ENCODE measurements around the gene COX7C.
"Not testable (repeated sequence)": the region's sequence is repeated elsewhere in the genome, so short reads cannot be mapped to it uniquely, and the experiment has no call there.

COX7C gene, protein sequence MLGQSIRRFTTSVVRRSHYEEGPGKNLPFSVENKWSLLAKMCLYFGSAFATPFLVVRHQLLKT

DNA sequence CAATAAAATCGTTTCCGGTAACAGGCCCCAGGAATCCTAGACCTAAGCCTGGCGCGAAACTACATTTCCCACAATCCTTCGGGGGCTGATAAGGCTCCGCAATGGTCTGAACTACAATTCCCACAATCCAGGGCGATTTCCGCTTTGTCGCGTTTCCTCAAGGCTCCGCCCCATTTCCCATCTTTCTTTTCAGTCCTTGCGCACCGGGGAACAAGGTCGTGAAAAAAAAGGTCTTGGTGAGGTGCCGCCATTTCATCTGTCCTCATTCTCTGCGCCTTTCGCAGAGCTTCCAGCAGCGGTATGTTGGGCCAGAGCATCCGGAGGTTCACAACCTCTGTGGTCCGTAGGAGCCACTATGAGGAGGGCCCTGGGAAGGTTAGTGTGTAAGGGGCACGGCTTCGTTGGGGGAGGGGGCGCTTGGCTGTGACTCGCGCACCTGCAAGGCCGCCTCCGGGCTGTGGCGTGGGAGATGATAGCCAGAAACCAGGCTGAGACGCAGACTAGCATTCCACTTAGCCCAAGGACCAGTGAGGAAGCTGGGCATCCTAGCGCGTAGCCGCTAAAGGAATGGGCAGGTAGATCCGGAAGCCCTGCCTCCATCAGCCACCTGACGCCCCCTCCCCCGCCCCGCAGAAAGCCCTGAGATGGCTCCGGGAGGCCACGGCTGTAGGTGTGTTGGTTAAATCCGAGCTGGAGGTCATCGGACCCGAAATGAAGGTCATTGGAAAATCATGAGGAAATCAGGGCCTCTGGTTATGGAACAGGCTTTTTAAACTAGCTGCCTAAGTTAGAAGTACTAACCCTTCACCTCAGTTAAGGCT, at the start of gene COX7C:
Gene COX7C (plus strand): TSS at position 186 of the 821 bp plus-strand sequence. CDS start 115 bp downstream, at position 301.
- DNase-seq: peak; percentile 62

DNA sequence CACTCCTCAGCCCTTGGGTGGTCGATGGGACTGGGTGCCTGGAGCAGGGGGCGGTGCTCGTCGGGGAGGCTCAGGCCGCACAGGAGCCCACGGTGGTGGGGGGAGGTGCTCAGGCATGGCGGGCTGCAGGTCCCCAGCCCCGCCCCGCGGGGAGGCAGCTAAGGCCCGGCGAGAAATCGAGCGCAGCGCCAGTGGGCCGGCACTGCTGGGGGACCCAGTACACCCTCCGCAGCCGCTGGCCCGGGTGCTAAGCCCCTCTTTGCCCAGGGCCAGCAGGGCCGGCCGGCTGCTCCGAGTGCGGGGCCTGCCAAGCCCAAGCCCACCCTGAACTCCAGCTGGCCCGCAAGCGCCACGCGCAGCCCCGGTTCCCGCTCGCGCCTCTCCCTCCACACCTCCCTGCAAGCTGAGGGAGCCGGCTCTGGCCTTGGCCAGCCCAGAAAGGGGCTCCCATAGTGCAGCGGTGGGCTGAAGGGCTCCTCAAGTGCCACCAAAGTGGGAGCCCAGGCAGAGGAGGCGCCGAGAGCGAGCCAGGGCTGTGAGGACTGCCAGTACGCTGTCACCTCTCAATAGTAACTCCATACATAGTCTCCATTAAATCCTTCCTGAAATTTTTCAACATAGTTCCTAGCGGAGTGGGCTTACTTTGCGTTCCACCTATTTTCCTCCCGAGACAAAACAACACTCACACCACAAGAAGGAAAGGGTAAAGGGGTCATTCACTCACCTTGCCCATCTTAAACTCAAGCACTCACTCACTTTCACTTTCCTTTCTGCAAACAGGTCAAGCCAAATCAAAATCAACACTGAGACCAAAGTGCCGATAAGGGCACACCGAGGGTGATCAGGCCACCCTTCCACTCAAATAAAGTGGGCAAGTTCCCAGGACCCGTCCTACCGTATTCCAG, 48.0 kb upstream of the COX7C start:
- DNase-seq: not testable (repeated sequence)

DNA sequence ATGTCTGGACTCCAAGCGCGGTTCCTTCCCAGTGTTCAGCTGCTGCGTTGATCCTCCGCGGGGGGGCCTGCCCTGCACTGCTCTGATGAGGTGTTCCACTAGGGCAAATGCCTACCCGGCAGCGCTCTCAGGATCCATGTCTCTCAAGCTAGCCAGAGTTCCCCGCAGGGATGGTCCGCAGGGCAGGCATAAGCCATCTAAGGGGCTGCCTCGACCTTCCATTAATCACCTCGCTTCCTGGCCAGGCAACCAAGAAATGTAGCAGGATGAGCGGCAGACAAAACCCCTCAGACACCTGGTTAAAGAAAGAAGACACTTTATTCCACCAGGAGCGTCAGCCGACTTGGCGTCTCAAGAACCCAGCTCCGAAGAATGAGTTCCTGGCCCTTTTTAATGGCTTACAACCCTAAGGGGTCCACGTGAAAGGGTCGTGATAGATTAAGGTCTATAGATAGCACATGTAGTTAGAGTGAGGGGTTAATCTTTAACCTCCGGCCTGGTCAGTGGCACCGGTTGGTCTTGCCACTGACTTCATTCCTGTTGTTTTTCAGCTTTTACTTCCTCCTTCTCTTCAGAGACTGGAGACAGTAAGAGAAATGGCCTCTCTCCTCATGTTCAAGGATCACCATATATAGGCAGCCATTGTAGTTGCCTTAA, 47.2 kb upstream of the COX7C start:
- no peak for DNase-seq

DNA sequence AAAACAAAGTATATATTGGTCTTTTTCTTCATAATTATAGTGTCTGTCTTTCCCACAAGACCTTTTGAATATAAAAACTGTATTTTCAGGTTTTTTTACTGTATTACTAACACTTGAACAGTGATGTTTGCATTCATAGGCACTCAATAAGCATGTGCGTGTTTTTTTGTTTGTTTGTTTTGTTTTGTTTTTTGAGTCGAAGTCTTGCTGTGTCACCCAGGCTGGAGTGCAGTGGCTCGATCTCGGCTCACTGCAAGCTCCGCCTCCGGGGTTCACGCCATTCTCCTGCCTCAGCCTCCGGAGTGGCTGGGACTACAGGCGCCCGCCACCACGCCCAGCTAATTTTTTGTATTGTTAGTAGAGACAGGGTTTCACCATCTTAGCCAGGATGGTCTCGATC, 46.6 kb upstream of the COX7C start:
- not testable (repeated sequence) for DNase-seq

DNA sequence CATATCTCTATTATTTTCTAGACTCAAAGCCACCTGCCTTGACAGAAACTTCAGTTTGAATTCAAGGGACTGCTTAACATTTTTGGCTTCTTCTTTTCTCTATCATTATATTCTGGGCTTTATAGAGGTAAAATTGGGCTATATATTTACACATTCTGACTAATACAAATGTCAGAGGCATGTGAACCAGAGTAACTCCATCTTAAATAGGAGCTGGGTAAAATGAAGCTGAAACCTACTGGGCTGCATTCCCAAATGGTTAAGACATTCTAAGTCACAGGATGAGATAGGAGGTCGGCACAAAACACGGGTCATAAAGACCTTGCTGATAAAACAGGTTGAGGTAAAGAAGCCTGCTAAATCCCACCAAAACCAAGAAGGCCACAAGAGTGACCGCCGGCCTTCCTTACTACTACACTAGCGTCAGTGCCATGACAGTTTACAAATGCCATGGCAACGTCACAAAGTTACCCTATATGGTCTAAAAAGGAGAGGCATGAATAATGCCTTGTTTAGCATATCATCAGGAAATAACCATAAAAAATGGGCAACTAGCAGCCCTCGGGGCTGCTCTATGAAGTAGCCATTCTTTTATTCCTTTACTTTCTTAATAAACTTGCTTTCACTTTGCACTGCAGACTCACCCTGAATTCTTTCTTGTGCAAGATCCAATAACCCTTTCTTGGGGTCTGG, 44.8 kb upstream of the COX7C start:
- no peak for DNase-seq

DNA sequence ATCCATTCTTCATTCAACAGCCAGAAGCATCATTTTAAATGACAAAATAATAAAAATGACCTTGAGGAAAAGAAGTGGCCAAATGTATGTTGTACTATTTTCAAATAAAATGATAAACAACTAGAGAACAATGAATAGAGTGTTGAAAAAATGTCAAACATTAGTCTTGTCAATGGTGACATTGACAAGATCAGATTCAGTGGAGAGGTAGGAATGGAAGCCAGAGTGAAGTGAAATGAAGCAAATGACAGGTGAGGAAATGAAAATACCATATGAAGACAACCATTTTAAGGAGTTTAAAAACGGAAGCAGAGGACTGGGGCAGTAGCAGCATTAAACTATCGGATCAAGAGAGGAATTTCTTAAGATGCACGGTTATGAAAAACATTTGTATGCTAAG, 38.2 kb upstream of the COX7C start:
- no peak for DNase-seq

DNA sequence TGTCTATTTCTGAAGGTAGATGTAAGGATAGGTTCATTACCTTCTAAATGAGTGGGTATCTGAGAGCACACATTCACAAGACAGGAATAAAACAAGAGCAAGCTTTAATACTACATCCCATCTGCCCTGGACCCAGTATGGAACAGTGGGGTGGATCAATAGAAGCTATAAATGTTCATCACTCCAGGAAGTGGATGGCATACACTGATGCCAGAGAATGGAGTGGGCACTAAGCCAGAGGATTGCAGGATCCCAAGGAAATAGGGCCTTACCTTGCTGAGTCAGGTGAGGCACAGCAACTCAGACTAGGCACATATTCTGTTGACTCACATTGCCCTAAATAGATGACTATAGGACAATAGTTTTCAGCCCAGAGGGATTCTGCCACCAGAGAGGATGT, 21.3 kb upstream of the COX7C start:
- DNase-seq: no peak

DNA sequence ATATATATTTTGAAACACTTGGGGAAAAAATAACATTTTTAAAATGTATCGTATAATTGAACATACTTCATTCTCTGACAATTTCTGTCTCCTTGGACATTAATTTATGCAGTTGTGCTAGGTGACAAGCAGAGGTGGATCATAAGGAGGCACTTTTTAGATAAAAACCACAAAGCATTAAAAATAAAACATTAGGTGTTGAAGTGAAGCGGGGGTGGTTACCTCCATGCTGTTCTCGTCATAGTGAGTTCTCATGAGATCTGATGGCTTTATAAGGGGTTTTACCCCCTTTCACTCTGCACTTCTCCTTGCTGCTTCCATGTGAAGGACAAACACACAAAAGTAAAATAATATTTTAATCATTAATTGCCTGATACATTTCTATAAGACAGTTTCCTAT, 11.9 kb upstream of the COX7C start:
- no peak for DNase-seq

DNA sequence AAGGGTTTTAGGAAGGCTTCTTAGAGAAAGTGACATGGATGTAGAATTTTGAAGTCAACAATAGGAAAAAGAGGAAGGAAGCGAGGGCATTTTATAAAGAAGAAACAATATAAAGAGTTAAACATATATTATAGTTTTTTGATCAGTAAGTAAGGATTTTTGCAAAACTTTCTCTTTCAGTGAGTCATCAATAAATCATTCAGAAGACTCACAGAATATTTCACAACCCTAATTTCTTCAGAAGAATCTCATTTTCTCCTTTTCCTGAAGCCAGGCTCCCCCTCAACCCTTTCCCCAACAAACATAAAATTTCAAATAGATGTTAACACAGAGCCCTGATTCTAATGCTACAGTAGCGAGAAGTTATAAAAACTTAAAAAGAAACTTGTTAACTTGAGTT, 4.3 kb upstream of the COX7C start:
- DNase-seq: no peak

DNA sequence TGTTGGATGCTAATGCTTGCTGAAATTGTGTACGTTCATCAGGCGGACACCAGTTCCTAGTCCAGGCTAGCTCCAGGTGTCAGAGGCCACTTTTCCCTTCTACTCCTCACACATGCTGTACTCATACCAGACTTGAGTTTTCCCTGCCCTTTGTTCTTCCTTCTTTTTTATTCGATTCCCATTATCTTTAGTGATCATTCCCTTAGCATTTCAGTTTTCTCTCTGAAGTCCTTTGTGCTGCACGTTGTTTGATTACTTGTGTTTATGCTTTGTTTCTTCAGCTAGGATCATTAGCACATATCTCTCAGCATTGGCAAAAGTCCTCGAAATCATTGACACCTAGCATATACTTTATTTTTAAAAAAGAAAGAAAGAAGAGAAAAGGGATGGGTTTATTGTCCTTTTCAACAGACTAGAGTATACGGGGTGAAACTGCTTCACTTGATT, 409 bp upstream of the COX7C start:
- no peak for DNase-seq

DNA sequence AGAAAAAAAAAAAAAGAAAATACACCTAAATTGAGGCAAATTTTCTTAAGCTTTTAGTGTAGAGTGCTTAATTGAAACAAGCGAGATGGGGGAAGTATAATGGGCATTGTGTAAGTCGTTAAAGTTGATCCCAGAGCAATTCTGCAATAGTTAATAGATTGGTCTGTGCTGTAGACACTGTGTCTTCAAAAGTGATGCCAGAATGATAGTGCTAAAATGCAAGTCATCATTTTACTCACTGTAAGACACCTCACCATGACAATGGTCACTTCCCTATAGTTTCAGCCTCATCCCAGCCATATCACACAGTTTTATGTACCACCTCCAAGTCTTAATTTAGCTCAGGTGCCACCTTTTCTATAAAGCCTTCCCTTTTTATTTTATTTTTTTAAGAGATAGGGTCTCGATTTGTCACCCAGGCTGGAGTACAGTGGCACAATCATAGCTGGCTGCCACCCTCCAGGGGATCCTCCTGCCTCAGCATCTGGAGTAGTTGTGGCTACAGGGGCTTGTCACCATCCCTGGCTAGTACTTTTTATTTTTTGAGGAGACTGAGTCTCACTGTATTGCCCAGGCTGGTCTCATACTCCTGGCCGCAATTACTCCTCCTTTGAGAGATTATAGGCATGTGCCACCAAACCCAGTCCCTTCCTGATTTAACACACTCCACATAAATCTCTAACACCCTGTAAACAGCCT, 6.2 kb downstream of the COX7C start:
- DNase-seq: no peak

DNA sequence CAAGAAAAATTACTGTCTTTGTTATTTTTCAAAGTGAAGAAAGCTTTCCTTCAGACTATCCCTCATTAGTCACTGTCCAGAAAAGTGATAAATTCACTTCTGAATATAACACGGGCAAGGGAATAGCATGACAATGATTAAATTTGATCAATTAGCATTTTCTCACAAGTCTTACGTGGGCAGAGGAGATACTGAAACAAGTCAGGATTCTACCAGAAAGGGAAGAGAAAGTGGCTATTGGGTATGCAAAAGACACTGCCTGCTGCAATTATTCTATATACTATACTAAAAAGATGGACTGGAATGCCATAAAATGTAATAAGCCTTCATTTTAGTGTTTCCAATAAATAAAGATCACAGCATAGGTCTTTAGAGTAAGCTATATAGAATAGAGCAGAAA, 7.4 kb downstream of the COX7C start:
- DNase-seq: no peak

DNA sequence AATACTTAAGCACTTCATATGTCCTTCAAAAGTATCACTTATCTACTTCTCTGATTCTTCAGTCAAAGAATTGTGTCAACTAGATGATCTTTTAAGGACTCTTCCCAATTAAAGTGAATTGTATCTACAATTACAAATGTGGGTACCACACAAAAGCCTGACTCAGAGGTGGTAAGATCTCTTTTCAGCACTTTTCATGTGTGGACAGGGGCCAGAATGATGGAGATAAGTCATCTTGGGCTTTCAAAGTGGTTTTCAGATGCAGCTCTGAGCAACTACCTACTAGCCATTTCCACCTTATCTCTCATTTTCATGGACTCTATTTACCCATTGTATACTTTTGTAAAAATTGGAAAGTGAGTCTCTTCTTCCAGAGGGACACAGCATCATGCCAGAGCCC, 8.4 kb downstream of the COX7C start:
- no peak for DNase-seq

DNA sequence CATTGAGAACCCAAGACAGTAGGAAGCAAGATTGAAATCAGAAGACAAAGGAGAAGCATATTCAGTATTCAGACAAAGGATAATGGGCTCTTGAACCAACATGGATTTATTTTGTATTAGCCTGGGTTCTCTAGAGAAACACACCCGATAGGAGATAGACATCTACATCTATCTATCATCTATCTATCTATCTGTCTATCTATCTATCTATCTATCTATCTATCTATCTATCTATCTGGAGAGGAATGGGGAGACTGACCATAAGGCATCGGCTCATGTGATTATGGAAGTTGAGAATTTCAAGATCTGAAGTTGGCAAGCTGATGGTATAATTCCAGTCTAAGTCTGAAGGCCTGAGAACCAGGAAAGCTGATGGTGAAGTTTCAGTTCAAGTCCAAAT, 13.4 kb downstream of the COX7C start:
- DNase-seq: no peak

DNA sequence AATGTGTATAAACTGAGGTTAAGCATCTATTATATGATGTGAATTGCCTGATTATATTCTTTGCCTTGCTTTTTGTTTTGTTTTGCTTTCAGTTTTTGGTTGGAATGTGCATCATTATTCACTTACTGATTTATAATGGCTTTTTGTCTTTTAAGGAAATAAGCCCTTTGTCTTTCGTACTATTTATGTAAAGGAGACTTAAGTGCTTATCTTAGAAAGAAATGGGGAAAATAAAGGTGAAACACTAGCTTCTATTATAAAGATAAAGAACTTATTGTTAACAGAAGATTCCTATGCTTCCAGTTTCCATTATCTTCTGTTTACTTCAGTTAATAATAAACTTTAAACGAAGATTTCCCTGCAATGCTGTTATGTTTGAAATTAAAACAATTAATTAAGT, 23.3 kb downstream of the COX7C start:
- DNase-seq: no peak

DNA sequence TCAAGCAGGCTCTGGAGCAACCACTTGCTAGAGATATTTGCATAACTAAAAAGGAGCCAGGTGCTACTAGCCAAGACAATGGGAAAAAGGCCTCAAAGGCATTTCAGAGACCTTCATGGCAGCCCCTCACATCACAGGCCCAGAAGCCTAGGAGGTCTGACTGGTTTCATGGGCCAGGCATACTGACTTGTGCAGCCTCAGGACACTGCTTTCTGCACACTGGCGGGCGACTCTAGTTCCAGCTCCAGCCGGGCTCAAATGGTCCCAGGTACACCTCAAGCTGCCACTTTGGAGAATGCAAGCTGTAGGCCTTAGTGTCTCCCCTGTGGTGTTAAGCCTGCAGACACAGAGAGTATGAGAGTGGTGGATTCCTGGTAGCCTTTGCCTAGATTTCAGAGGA, 27.1 kb downstream of the COX7C start:
- no peak for DNase-seq

DNA sequence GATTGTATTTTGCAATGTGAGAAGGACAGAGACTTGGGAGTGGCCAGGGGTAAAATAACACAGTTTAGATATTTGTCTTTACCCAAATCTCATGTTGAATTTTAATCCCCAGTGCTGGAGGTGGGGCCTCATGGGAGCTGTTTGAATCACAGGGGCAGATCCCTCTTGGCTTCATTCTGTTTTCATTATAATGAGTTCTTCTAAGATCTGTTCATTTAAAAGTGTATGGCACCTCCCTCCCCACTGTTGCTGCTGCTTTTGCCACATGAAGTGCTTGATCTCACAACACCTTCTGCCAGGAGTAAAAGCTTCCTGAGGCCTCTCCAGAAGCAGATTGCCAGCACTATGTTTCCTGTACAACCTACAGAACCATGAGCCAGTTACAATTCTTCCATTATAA, 28.1 kb downstream of the COX7C start:
- DNase-seq: no peak

DNA sequence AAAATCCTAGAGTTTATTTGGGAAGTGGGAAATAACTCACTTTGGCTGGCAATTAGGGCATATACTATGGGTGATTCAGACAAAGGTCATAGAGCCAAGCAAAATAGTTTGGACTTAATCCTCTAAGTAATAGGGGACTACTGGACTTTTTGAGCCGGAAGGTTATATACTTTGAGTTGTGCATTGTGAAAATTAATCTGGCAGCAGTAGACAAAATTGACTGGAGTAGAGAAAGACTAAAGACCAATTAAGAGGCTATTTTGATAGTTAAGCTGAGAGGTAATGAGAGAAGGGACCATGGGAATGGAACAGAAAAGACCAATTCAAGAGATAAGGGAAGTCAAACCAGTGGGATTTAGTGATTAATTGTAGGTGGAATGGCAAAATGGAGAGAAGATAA, 28.9 kb downstream of the COX7C start:
- no peak for DNase-seq

DNA sequence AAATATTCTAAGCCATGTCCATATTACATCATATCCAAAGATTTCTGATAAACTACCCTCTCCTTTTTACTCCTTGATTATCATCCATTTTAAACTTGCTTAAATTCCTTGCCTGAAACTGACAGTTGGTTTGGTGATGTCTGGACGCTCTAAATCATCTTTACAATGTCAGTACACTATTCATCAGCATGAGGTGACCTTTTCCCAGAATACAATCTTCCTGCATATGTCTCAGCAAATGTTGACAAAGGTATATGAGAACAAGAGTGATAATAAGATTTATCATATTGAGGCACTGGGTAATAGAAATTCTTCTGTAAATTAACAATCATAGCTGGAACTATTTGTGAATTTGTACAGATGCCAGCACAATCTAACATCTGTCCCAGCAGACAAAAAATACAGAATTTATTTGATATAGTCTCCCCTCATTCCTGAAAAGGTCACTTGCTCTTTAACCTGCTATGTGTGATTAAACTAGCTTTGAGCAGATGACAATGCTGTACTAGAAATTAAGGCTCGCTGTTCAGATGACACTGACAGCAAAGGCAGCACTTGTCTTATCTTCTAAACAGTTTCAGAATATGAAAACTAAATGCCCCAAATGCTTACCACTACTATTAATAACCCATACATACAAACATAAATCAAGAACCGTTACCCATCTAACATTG, 32.2 kb downstream of the COX7C start:
- DNase-seq: no peak

DNA sequence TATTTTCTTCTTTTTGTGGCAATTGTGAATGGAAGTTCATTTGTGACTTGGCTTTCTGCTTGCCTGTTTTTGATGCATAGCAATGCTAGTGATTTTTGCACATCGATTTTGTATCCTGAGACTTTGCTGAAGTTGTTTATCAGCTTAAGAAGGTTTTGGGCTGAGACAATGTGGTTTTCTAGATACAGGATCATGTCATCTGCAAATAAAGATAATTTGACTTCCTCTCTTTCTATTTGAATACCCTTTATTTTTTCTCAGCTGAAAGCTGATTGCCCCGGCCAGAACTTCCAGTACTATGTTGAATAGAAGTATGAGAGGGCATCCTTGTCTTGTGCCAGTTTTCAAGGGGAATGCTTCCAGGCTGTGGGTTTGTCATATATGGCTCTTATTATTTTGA, 43.0 kb downstream of the COX7C start:
- DNase-seq: not testable (repeated sequence)

DNA sequence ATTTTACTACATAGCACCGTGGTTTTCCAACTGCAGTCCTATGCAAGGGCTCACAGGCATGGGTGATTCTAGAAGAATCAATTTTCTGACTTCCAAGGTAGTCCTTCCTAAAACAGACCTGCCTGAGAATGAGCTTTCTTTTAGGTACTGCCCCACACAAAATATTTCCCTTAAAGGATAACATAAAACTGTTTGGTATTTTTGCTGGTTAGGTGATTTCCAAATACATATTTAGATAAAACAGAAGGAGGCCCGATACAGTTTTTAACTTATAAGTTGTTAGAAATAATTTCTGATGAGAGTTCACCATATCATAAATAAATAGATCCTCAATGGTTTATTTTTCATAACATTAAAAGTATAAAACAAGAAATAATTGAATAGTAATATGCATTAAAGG, 46.4 kb downstream of the COX7C start:
- DNase-seq: no peak
